Measurements from ENCODE around the gene RASGEF1C. TPM values are rescaled to one million over a fixed set of nuclear protein-coding genes. Genes with fewer than 3 reads are reported as not detected.

The RASGEF1C gene
- total RNA-seq, 1 experiment from 2014 or later, result not detected

DNA sequence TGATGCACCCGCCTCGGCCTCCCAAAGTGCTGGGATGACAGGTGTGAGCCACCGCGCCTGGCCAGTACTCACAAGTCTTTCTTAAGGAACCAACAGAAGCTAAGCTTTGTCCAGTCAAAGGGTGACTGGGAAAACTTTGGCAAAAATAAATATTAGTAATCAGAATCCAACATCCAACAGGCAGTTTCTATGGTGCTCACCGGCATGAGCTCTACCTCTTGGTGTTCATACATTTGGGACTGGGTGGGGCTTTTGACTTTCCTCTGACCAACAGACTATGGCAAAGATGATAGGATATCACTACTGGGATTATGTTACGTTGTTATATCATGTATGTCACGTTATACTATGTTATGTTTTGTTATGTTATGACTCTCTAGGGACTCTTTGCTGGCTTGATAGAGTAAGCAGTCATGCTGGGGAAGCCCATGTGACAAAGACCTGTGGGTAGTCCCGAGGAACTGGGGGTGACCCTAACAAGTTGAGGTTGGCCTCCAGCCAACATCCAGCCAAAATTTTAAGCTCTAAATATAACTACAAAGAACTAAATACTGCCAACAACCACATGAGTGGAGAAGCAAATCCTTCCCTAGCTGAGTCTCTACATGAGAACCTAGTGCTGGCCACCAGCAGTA, 6.0 kb downstream of the RASGEF1C start:
- BruUV-seq (replicated peaks), result no TSS peak
- DNase-seq, result no peak
- no peak overlapping the region for H3K27ac Mint-ChIP-seq (ENCODE audit: unreplicated experiment)
- TF ChIP-seq, protein P1, sequence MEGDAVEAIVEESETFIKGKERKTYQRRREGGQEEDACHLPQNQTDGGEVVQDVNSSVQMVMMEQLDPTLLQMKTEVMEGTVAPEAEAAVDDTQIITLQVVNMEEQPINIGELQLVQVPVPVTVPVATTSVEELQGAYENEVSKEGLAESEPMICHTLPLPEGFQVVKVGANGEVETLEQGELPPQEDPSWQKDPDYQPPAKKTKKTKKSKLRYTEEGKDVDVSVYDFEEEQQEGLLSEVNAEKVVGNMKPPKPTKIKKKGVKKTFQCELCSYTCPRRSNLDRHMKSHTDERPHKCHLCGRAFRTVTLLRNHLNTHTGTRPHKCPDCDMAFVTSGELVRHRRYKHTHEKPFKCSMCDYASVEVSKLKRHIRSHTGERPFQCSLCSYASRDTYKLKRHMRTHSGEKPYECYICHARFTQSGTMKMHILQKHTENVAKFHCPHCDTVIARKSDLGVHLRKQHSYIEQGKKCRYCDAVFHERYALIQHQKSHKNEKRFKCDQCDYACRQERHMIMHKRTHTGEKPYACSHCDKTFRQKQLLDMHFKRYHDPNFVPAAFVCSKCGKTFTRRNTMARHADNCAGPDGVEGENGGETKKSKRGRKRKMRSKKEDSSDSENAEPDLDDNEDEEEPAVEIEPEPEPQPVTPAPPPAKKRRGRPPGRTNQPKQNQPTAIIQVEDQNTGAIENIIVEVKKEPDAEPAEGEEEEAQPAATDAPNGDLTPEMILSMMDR (IDR thresholded peaks at IDR 0.05; ENCODE audit: unreplicated experiment), result no peak
- CTCF ChIA-PET, result no interaction called here
- H3K27me3 Mint-ChIP-seq (ENCODE audit: unreplicated experiment), result peaks cover 10% of the 10 kb centered on the region
- intact Hi-C loops (cut with micrococcal nuclease; ENCODE audit: unreplicated experiment), result loop anchor here (10.0 kb wide), 1 partner anchor 272 kb away; no protein-coding TSS in a partner anchor
- no peak overlapping the region for H3K4me3 Mint-ChIP-seq (ENCODE audit: low read depth, unreplicated experiment)
- peaks cover under 1% of the 10 kb centered on the region for H3K36me3 Mint-ChIP-seq (ENCODE audit: insufficient read depth, unreplicated experiment)
- H3K9me3 Mint-ChIP-seq (ENCODE audit: low read depth, unreplicated experiment), result no peaks in the 10 kb centered on the region
- peaks cover 2% of the 10 kb centered on the region for H3K4me1 Mint-ChIP-seq (ENCODE audit: low read depth, unreplicated experiment)

DNA sequence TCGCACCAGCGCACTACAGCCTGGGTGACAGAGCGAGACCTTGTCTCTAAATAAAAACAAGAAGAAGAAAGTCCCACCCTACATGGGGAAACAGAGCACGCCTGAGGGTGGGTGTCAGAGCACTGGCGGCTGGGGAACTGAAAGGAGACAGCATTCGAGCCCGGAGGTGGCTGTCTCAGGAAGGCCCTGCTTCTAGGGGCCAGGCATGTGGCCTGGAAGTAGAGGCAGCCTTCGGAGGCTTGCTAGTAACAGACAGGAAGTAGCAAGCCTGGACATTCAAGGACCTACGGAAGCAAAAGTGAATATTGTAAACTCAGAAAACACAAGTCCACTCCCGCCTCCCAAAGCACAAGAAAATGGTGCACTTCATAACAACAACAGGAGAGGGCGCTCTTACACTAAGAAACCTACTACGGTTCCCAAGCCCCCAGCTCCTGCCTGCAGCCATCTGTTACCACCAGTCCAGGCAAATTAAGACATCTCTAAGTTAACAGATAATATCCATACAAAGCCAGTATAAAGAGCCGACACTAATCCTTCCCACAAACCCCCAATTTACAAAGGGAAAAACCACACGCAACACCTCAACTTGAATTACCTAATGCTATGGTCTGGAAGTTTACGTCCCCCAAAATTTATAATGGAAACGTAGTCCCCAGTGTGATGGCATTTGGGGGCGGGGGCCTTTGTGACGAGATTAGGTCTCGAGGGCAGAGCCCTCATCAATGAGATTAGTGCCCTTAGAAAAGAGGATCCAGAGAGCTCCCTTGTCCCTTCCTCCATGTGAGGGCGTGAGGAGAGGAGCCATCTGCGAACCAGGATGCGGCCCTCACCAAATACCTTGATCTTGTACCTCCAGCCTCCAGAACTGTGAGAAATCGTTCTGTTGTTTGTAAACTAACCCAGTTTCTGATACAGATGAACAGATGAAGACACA, 7.7 kb downstream of the RASGEF1C start:
- Mint-ChIP-seq H3K36me3 (ENCODE audit: insufficient read depth, unreplicated experiment) (no peaks in the 10 kb centered on the region), H3K4me1 (ENCODE audit: low read depth, unreplicated experiment) (no peaks in the 10 kb centered on the region), H3K27me3 (ENCODE audit: unreplicated experiment) (no peaks in the 10 kb centered on the region), H3K4me3 (ENCODE audit: low read depth, unreplicated experiment) (no peak overlapping the region), H3K27ac (ENCODE audit: unreplicated experiment) (no peak overlapping the region), H3K9me3 (ENCODE audit: low read depth, unreplicated experiment) (no peaks in the 10 kb centered on the region)
- CTCF ChIA-PET, result no interaction called here
- BruUV-seq (replicated peaks), result no TSS peak
- TF ChIP-seq, protein P1 (IDR thresholded peaks at IDR 0.05; ENCODE audit: unreplicated experiment), result peak; percentile 24
- DNase-seq, result no peak
- intact Hi-C loops (cut with micrococcal nuclease; ENCODE audit: unreplicated experiment), result loop anchor here (10.0 kb wide), 1 partner anchor 273 kb away; no protein-coding TSS in a partner anchor

GRCh38 chr5:180199390-180199789, 9.6 kb downstream of the RASGEF1C start:
- Mint-ChIP-seq H3K9me3 (ENCODE audit: low read depth, unreplicated experiment) (no peaks in the 10 kb centered on the region), H3K27me3 (ENCODE audit: unreplicated experiment) (no peaks in the 10 kb centered on the region), H3K27ac (ENCODE audit: unreplicated experiment) (no peak overlapping the region), H3K4me3 (ENCODE audit: low read depth, unreplicated experiment) (no peak overlapping the region), H3K4me1 (ENCODE audit: low read depth, unreplicated experiment) (no peaks in the 10 kb centered on the region), H3K36me3 (ENCODE audit: insufficient read depth, unreplicated experiment) (no peaks in the 10 kb centered on the region)
- BruUV-seq (replicated peaks), result no TSS peak
- intact Hi-C loops (cut with micrococcal nuclease; ENCODE audit: unreplicated experiment), result no loop called here
- no peak for DNase-seq
- TF ChIP-seq, protein P1 (IDR thresholded peaks at IDR 0.05; ENCODE audit: unreplicated experiment), result no peak
- CTCF ChIA-PET, result interaction anchor here (1.1 to 1.2 kb wide), 2 partner anchors 9 to 41 kb away, joined by 3 read pairs; partner anchors contain the start of gene RASGEF1C

DNA sequence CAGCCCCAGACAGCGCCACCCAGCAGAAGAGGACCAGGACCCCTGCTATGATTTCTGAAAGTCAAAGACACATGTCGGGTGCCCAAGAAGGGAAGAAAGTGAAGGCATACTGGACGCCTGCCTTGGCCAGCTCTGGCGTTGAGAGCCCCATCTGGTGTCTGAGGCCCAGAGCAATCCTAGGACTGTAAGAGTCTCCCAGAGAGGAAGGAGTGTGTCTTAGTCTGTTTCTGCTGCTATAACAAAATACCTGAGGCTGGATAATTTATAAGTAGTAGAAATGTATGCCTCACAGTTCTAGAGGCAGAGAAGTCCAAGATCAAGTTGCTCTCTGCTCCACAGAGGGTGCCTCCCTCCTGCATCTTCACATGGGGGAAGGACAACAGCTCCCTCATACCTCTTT, 10.8 kb downstream of the RASGEF1C start:
- Mint-ChIP-seq H3K27me3 (ENCODE audit: unreplicated experiment) (no peaks in the 10 kb centered on the region), H3K9me3 (ENCODE audit: low read depth, unreplicated experiment) (no peaks in the 10 kb centered on the region), H3K36me3 (ENCODE audit: insufficient read depth, unreplicated experiment) (no peaks in the 10 kb centered on the region), H3K27ac (ENCODE audit: unreplicated experiment) (no peak overlapping the region), H3K4me1 (ENCODE audit: low read depth, unreplicated experiment) (no peaks in the 10 kb centered on the region), H3K4me3 (ENCODE audit: low read depth, unreplicated experiment) (no peak overlapping the region)
- DNase-seq, result no peak
- intact Hi-C loops (cut with micrococcal nuclease; ENCODE audit: unreplicated experiment), result no loop called here
- BruUV-seq (replicated peaks), result no TSS peak
- TF ChIP-seq, protein P1 (IDR thresholded peaks at IDR 0.05; ENCODE audit: unreplicated experiment), result no peak
- CTCF ChIA-PET, result no interaction called here

All from Calu3 (cell line).